Endodermal cell (in vitro differentiated cells): Measurements from ENCODE around the gene STEAP4. TPM values are rescaled to one million over a fixed set of nuclear protein-coding genes. Genes with fewer than 3 reads are reported as not detected.

Experiments used
- DNase-seq: peaks from one replicate; pipeline ENCODE4 v3.0.0-alpha.2; 2017
- H3K27ac ChIP-seq: 2 replicates; pipeline ENCODE4 v1.5.1; 2013; ENCODE audit warnings: mild to moderate bottlenecking, low read depth, low read length, moderate library complexity
- H3K27me3 ChIP-seq: 2 replicates; pipeline ENCODE4 v1.6.1; 2013; ENCODE audit warnings: mild to moderate bottlenecking, low read length, moderate library complexity; ENCODE audit not compliant: insufficient read depth, control insufficient read depth, poor library complexity, severe bottlenecking
- H3K36me3 ChIP-seq: 2 replicates; pipeline ENCODE4 v1.7.0; 2013; ENCODE audit warnings: mild to moderate bottlenecking, low read length, moderate library complexity; ENCODE audit not compliant: control insufficient read depth, insufficient read depth
- H3K4me1 ChIP-seq: one replicate; pipeline ENCODE4 v1.7.0; 2013; ENCODE audit warnings: low read length; ENCODE audit not compliant: control insufficient read depth, insufficient read depth
- H3K4me3 ChIP-seq: 2 replicates; pipeline ENCODE4 v1.5.1; 2013; ENCODE audit warnings: mild to moderate bottlenecking, low read length, moderate library complexity
- H3K9ac ChIP-seq: 2 replicates; pipeline ENCODE4 v1.6.1; 2013; ENCODE audit warnings: mild to moderate bottlenecking, low read length, moderate library complexity; ENCODE audit not compliant: poor library complexity, severe bottlenecking; ENCODE audit errors: extremely low read depth
- H3K9me3 ChIP-seq: 2 replicates; pipeline ENCODE4 v1.6.1; 2013; ENCODE audit warnings: mild to moderate bottlenecking, low read length, moderate library complexity; ENCODE audit not compliant: control insufficient read depth
- H3K27ac Mint-ChIP-seq: 2 replicates; pipeline ENCODE4 v1.8.0; 2020; ENCODE audit warnings: mixed read lengths
- H3K27me3 Mint-ChIP-seq: 2 replicates; pipeline ENCODE4 v1.8.0; 2021; ENCODE audit warnings: mild to moderate bottlenecking, mixed read lengths; ENCODE audit not compliant: insufficient read depth
- H3K36me3 Mint-ChIP-seq: 2 replicates; pipeline ENCODE4 v1.8.0; 2020; ENCODE audit warnings: low read depth, mixed read lengths
- H3K4me1 Mint-ChIP-seq: 2 replicates; pipeline ENCODE4 v1.8.0; 2020; ENCODE audit warnings: mixed read lengths
- H3K4me3 Mint-ChIP-seq: 2 replicates; pipeline ENCODE4 v1.8.0; 2020; ENCODE audit warnings: mild to moderate bottlenecking, moderate library complexity, mixed read lengths
- H3K9me3 Mint-ChIP-seq: 2 replicates; pipeline ENCODE4 v1.8.0; 2020; ENCODE audit warnings: mild to moderate bottlenecking, mixed read lengths
- CTCF ChIP-seq: fragments of 200-600 bp; sonication (generic); conservative IDR thresholded peaks from 2 replicates; pipeline ENCODE4 v1.5.0; 2021; ENCODE audit warnings: antibody characterized with exemption, mild to moderate bottlenecking
- WGBS, 2 experiments: methylation state at CpG; one replicate each; pipeline versions ENCODE4 v1.1.5 to v1.1.7; 2013; ENCODE audit warnings: missing lambda C conversion rate in 2 of 2, mixed read lengths in 1 of 2; ENCODE audit not compliant: insufficient coverage in 1 of 2, insufficient read length in 1 of 2; 5-methylcytosine and 5-hydroxymethylcytosine counted together
- total RNA-seq, 2 donors: library from RNA; stranded (reverse); fragmentation: NEBNext Ultra II Directional in 1 of 2; extraction: Animal tissue kit (Norgen Biotek cat#: 25700) in 1 of 2; gene quantifications; 2 replicates in 1 of 2; 3 replicates in 1 of 2; pipeline ENCODE4 v1.2.1, GENCODE V29; 2021

Gene STEAP4
- total RNA-seq, 2 donors from 2014 or later: not detected

GRCh38 chr7:88344956-88345832, 38.5 kb upstream of the STEAP4 start:
- Mint-ChIP-seq H3K9me3 (no peaks in the 10 kb centered on the region), H3K27me3 (no peaks in the 10 kb centered on the region), H3K4me3 (no peak overlapping the region), H3K4me1 (peaks cover 13% of the 10 kb centered on the region), H3K27ac (no peak overlapping the region), H3K36me3 (no peaks in the 10 kb centered on the region)
- Histone ChIP-seq H3K4me3 (no peak overlapping the region), H3K36me3 (no peaks in the 10 kb centered on the region), H3K27me3 (no peaks in the 10 kb centered on the region), H3K9me3 (no peaks in the 10 kb centered on the region), H3K9ac (no peak overlapping the region), H3K27ac (no peak overlapping the region), H3K4me1 (no peaks in the 10 kb centered on the region)
- WGBS, 2 experiments: 38 to 43% methylated on average over 10 to 15 of the region's 15 CpGs
- peak; percentile 86 for DNase-seq
- peak; percentile 87 for TF ChIP-seq CTCF

GRCh38 chr7:88344271-88344670, 37.6 kb upstream of the STEAP4 start:
- H3K27me3 ChIP-seq: no peaks in the 10 kb centered on the region
- no peaks in the 10 kb centered on the region for H3K27me3 Mint-ChIP-seq
- no peaks in the 10 kb centered on the region for H3K9me3 Mint-ChIP-seq
- WGBS, 2 experiments: 88 to 90% methylated on average over 5 to 8 of the region's 8 CpGs
- H3K27ac ChIP-seq: no peak overlapping the region
- H3K9me3 ChIP-seq: no peaks in the 10 kb centered on the region
- H3K9ac ChIP-seq: no peak overlapping the region
- no peak for TF ChIP-seq CTCF
- H3K4me3 ChIP-seq: no peak overlapping the region
- H3K4me1 ChIP-seq: no peaks in the 10 kb centered on the region
- no peak overlapping the region for H3K27ac Mint-ChIP-seq
- peaks cover 13% of the 10 kb centered on the region for H3K4me1 Mint-ChIP-seq
- H3K36me3 ChIP-seq: no peaks in the 10 kb centered on the region
- H3K4me3 Mint-ChIP-seq: no peak overlapping the region
- no peaks in the 10 kb centered on the region for H3K36me3 Mint-ChIP-seq
- no peak for DNase-seq

- H3K27me3 Mint-ChIP-seq: no peaks in the 10 kb centered on the region
- DNase-seq: no peak
- H3K4me1 Mint-ChIP-seq: no peaks in the 10 kb centered on the region
- H3K27ac Mint-ChIP-seq: no peak overlapping the region
- H3K36me3 Mint-ChIP-seq: no peaks in the 10 kb centered on the region
- TF ChIP-seq CTCF: no peak
- H3K36me3 ChIP-seq: no peaks in the 10 kb centered on the region
- 95 to 100% methylated on average over 1 to 2 of the region's 2 CpGs for WGBS, 2 experiments
- H3K9me3 Mint-ChIP-seq: no peaks in the 10 kb centered on the region
- no peaks in the 10 kb centered on the region for H3K27me3 ChIP-seq
- no peak overlapping the region for H3K27ac ChIP-seq
- H3K4me1 ChIP-seq: no peaks in the 10 kb centered on the region
- H3K4me3 Mint-ChIP-seq: no peak overlapping the region
- H3K9me3 ChIP-seq: no peaks in the 10 kb centered on the region
- no peak overlapping the region for H3K4me3 ChIP-seq
- H3K9ac ChIP-seq: no peak overlapping the region
These were observed 32.7 kb upstream of the STEAP4 start for GRCh38 chr7:88339195-88339922.
